Germinal center (tissue), 1 donor: Measurements from ENCODE around the gene GALNT12.

Experiments
- DNase-seq: peaks from one replicate; pipeline ENCODE4 v3.0.0; 2012; ENCODE audit warnings: mixed read lengths, low spot score

GALNT12 gene

DNA sequence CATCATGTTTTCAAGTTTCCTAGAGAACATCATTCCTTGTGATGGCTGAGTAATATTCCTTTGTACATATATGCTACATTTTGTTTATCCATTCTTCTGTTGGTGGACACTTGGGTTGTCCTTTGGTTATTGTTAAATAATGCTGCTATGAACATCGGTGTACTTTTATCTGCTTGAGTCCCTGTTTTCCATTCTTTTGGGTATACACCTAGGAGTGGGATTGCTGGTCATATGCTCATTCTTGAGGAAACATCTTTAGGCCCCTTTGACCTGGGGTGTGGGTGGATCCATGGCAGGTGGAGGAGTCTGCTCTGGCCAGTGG is 25.3 kb downstream of the GALNT12 start:
- no peak for DNase-seq

- no peak for DNase-seq
Observed at GRCh38 chr9:98833090-98833956, 25.9 kb downstream of the GALNT12 start.

- no peak for DNase-seq
Observed at GRCh38 chr9:98834386-98834785, 26.9 kb downstream of the GALNT12 start.

- no peak for DNase-seq
Observed at GRCh38 chr9:98836206-98836605, 28.7 kb downstream of the GALNT12 start.

DNA sequence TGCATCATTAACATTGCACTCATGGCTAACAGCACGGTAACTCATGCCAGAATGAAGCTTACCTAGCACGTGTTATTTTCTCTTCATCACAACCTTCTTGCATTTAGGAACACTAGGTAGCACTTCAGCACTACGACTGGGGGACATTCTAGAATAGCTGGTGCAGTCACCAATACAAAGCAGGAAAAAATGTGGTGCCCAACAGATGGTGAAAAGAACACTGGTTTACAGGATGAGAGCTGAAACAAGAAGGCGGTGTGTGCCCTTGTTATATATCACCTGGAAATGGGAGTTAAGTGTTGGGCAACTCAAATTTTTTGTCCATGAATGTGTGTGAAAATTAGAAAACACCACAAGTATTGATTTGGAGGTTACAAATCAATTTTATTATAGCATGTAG is 30.0 kb downstream of the GALNT12 start:
- DNase-seq = no peak

GRCh38 chr9:98838155-98838867 is 30.8 kb downstream of the GALNT12 start:
- DNase-seq = no peak

GRCh38 chr9:98838868-98839565 is 31.5 kb downstream of the GALNT12 start:
- DNase-seq = no peak

DNA sequence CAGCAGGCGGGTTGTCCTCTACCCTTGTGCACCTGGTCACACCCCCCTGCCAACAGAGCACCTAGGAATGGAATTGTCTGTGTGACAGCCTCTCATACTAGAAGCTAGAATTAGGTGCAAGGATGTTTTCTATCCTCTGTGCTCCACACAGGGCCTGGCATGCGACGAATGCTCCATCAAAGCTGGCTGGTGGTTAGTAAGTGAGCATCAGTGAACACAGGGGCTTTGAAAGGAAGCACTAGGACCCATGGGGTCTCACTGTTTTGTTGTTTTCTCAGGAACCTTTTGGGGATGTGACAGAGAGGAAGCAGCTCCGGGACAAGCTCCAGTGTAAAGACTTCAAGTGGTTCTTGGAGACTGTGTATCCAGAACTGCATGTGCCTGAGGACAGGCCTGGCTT is 32.3 kb downstream of the GALNT12 start:
- DNase-seq = no peak

DNA sequence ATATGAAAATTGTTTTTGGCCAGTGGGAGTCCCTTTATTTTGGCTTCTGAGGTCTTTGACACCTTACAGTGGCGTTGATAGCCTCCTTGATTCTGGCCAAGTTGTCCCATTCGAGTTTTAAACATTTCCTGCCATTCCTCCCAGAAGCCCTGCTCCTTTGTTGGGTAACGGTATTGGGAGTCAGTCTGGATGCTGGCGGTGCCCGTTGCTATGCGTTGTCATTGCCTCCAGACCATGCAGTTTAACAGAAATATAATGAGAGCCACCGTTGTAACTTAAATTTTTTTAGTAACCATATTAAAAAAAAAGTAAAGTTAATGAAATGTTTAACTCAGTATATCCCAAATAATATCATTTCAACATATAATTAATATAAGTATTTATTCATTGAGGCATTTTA is 35.0 kb downstream of the GALNT12 start:
- no peak for DNase-seq

- DNase-seq = no peak
Observed at GRCh38 chr9:98846081-98846480, 38.6 kb downstream of the GALNT12 start.

DNA sequence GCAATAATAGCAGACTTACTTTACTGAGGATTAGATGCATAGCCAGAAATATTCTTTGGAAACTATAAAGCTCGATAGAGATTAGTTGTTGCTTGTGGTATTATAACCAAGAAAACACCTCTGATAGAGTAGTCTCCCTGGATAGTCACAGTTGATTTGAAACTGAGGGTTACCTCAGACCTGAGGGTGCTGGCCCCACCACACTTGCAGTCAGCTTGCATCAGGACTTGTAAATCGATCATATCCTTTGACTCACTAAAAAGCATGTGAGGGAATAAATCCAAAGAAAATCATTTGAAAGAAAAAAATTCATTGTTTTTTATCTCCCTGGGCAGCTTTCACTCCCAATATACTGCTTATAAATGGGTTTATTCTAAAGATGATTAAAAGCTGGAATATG is 39.4 kb downstream of the GALNT12 start:
- no peak for DNase-seq

DNA sequence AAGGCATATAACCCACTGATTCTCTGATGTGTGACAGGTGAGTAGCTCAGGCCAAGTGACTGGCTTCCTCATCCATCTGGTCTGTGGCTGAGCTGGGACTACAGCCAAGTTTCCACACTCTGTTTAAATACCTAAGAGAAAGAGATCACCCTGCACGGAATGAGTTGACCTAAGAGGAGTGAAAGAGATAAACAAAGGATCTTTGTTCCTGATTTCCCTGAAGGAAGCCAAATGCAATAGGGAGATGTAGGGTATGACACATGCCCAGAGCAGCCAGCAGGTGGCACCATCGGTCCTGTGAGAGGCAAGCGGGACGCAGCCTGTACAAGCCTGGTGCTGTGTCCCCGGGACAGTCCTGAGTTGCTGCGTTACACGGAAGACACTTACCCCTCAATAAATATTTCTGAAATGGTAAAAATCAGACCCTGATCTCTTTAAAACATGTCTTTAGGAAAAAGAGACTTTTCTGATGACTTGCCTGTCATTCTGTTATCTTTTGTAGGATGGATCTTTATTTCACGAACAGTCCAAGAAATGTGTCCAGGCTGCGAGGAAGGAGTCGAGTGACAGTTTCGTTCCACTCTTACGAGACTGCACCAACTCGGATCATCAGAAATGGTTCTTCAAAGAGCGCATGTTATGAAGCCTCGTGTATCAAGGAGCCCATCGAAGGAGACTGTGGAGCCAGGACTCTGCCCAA is 41.1 kb downstream of the GALNT12 start:
- peak; percentile 73 for DNase-seq

DNA sequence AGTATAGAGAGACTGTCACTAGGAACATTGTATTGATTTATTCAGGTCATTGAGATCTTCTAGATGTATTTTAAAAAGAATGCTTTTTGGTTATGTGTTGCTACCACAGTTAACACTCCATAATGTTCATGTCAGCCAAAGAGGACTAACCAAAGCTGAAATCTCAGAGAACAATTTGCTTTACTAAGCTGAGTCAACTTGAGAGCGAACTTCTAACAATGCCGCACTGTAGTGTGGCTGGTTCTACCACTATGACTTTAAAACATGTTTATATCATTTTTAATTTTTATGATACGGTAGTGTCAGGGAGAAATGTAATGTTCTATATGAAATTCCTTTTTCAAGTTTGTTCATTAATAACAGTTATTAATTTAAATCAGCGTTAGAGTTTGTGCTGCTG is 42.1 kb downstream of the GALNT12 start:
- DNase-seq = no peak

- DNase-seq = no peak
Observed at GRCh38 chr9:98850851-98851729, 43.6 kb downstream of the GALNT12 start.

GRCh38 chr9:98851730-98852459 is 44.4 kb downstream of the GALNT12 start:
- DNase-seq = no peak

DNA sequence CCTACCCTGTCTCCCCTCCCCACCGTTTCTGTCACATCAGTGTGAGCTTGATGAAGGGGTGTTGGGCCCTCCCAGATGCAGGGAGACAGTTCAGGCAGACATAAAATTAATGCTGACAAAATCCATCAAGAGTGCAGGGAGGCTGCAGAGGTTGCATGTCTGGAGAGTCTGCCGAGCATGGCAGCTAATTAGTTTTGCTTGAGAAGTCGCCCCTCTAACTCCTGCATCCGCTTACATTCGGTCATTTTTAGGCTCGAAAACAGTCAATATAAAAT is 44.9 kb downstream of the GALNT12 start:
- no peak for DNase-seq

GRCh38 chr9:98852961-98853360 is 45.5 kb downstream of the GALNT12 start:
- no peak for DNase-seq

DNA sequence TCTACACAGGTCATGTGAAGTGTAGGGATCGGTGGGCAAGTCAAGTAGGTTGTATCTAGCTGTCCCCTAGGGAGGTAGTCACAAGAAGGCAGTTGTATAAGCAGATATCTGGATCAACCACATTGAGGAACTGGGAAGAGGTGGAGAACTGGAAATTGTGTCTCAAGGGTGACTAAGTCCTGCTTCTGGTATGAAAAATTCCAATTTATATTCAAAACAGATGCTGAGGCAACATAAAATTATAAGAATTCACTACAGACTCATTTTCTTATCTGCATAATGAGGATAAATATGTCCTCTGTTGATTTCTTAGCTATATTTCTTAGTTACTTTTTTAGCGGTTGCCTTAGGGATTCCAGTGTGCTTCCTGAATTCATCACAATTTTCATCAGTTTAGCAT is 46.8 kb downstream of the GALNT12 start:
- no peak for DNase-seq

DNA sequence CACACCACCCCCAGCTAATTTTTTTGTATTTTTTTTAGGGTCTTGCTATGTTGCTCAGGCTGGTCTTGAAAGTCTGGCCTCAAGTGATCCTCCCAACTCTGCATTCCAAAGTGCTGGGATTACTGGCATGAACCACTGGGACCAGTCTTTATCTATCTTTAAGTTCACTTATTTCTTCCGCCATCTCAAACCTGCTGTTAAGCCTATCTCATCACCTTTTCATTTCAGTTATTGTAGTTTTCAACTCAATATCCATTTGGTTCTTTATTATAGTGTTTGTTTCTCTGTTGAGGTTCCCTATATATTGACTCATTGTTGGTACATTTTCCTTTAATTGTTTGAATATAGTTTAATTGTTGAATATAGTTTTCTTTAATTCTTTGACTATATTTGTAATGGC is 48.1 kb downstream of the GALNT12 start:
- no peak for DNase-seq

- no peak for DNase-seq
Observed at GRCh38 chr9:98856982-98857381, 49.5 kb downstream of the GALNT12 start.

DNA sequence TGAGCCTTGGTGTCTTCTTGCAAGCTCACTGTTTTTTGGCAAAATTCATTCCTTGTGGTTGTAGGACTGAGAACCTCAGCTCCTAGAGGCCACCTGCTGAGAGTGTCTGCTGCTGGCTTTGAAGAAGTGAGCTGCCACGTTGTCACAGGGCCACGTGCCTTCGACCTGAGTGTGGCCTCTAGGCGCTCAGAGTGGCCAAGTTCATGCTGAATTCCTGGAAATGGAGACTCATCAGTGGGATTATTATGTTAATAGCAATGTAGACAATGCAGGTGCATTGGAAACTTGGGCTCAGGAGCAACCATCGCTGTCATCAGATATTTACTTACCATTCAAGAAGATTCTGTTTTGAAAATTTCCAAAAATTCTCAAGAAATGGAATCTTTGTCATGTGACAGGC is 52.5 kb downstream of the GALNT12 start:
- DNase-seq = no peak
